ENCODE results near the gene TRIM8. TPM values are rescaled to one million over a fixed set of nuclear protein-coding genes. Genes with fewer than 3 reads are reported as not detected.

TRIM8 gene
- total and polyA plus RNA-seq, 2 of the 8 experiments (the other 6 are each of a cell fraction or from before 2014, with no cell fraction given), result 24.9 to 38.8 TPM

DNA sequence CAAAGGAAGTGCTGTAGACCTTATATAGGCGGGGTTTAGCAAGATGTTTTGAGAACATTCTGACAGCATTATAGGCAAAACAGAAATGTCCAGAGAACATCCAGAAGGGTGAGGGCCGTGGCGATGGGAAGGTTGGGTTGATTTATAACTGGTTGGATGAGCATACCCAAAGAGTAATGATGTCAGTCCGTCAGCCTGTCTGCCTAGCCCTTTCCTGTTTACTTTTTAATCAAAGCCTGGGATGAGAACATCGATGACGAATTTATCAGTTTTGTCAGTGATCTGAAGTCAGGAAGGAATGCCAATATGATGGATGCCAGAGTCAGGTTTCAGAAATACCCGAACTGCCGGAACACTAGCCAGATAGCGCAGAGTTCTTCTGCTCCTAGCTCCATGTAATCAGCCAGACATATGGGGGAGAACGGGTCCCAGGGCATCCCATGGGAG, 33.8 kb upstream of the TRIM8 start:
- H3K18ac ChIP-seq (ENCODE audit: extremely low read depth, low read length), result no peak overlapping the region
- no peaks in the 10 kb centered on the region for H3K79me2 ChIP-seq (ENCODE audit: control insufficient read depth in 1 of 2, insufficient read depth in 2 of 2, low read length in 2 of 2)
- H3K4me1 ChIP-seq (replicated peaks in 1 of 4; ENCODE audit: control insufficient read depth in 3 of 4, insufficient read depth in 4 of 4, low read length in 3 of 4), result peaks cover 0 to 5% (median 2%) of the 10 kb centered on the region in 4 experiments; a peak in 1 of 7 replicates
- no peaks in the 10 kb centered on the region for H3K23me2 ChIP-seq (ENCODE audit: low read depth, low read length)
- no peaks in the 10 kb centered on the region; the same call in 1 of the 2 replicates for H3K79me1 ChIP-seq (ENCODE audit: low read depth, low read length)
- no peak overlapping the region for H2BK12ac ChIP-seq (ENCODE audit: low read depth, low read length)
- H2BK120ac ChIP-seq (replicated peaks; ENCODE audit: low read depth, low read length), result no peak overlapping the region
- no peak overlapping the region for H3K23ac ChIP-seq (ENCODE audit: insufficient read length)
- no peak overlapping the region for H3K56ac ChIP-seq (replicated peaks; ENCODE audit: insufficient read length, low read depth, low read length)
- H3K27ac ChIP-seq (ENCODE audit: low read depth, low read length), result no peak overlapping the region
- H3K9me3 ChIP-seq (ENCODE audit: insufficient read depth in 2 of 2, low read depth in 1 of 2, low read length in 1 of 2), result no peaks in the 10 kb centered on the region
- H4K20me1 ChIP-seq (replicated peaks in 1 of 2; ENCODE audit: control insufficient read depth in 1 of 2, insufficient read depth in 2 of 2, low read length in 2 of 2), result no peaks in the 10 kb centered on the region
- H3K36me3 ChIP-seq (ENCODE audit: control insufficient read depth in 2 of 4, insufficient read depth in 4 of 4, low read length in 3 of 4), result no peaks in the 10 kb centered on the region
- no peak overlapping the region for H3K14ac ChIP-seq (ENCODE audit: insufficient read length)
- no peak overlapping the region for H4K5ac ChIP-seq (ENCODE audit: insufficient read length, low read depth, low read length)
- CTCF ChIA-PET (ENCODE audit: partially characterized antibody), result interaction anchor here (1.3 to 8.9 kb wide), 4 partner anchors 10 to 70 kb away, joined by 3 to 69 read pairs (median 5); no protein-coding TSS in a partner anchor
- H4K91ac ChIP-seq (replicated peaks; ENCODE audit: insufficient read length, low read length), result no peak overlapping the region
- FAIRE-seq, result no peak
- no peaks in the 10 kb centered on the region for H3K27me3 ChIP-seq (replicated peaks in 1 of 4; ENCODE audit: control insufficient read depth in 3 of 4, extremely low read depth in 1 of 4, insufficient read depth in 3 of 4, low read length in 3 of 4)
- no peak overlapping the region for H4K8ac ChIP-seq (ENCODE audit: extremely low read depth, insufficient read depth, low read length)
- H3K4me2 ChIP-seq (ENCODE audit: insufficient read depth in 1 of 2, low read depth in 2 of 2, low read length in 2 of 2), result no peak overlapping the region
- H2BK15ac ChIP-seq (ENCODE audit: low read length), result no peak overlapping the region
- POLR2A ChIA-PET (ENCODE audit: partially characterized antibody), result no interaction called here
- no peak overlapping the region for H3K4ac ChIP-seq (replicated peaks; ENCODE audit: insufficient read length, low read depth, low read length)
- no peak for DNase-seq (ENCODE audit: low read depth in 1 of 2, low spot score in 2 of 2)
- WGBS, 2 experiments (ENCODE audit: extremely low coverage in 1 of 2, insufficient coverage in 1 of 2, insufficient read length in 1 of 2, insufficient replicate concordance in 2 of 2, low coverage in 1 of 2, low lambda C conversion rate in 2 of 2, missing lambda C conversion rate in 1 of 2), result 95% methylated on average over 10 of the region's 10 CpGs; no CpG with 5 or more reads in 1 of the 2 experiments
- no peak overlapping the region for H3K4me3 ChIP-seq (ENCODE audit: extremely low read depth in 1 of 4, insufficient read depth in 2 of 4, low read depth in 3 of 4, low read length in 4 of 4)
- no peak overlapping the region for H2BK20ac ChIP-seq (ENCODE audit: low read length)
- H2AFZ ChIP-seq (ENCODE audit: low read length), result no peak overlapping the region
- H2AK5ac ChIP-seq (ENCODE audit: low read depth, low read length), result no peak overlapping the region
- H3K9ac ChIP-seq (replicated peaks in 1 of 4; ENCODE audit: extremely low read depth in 1 of 4, low read depth in 3 of 4, low read length in 3 of 4), result no peak overlapping the region
- no peak overlapping the region for H2BK5ac ChIP-seq (ENCODE audit: low read depth, low read length)
- TF ChIP-seq RXRA (IDR thresholded peaks at IDR 0.05; ENCODE audit: insufficient read depth, low read depth, low read length) (no peak), SRF (IDR thresholded peaks at IDR 0.05; ENCODE audit: low read depth, low read length) (no peak), KDM5A (IDR thresholded peaks at IDR 0.05; ENCODE audit: low read length) (no peak)
